ENCODE measurements around the gene IQGAP2.
"Not testable (repeated sequence)": the region's sequence is repeated elsewhere in the genome, so short reads cannot be mapped to it uniquely, and the experiment has no call there.

Gene IQGAP2

DNA sequence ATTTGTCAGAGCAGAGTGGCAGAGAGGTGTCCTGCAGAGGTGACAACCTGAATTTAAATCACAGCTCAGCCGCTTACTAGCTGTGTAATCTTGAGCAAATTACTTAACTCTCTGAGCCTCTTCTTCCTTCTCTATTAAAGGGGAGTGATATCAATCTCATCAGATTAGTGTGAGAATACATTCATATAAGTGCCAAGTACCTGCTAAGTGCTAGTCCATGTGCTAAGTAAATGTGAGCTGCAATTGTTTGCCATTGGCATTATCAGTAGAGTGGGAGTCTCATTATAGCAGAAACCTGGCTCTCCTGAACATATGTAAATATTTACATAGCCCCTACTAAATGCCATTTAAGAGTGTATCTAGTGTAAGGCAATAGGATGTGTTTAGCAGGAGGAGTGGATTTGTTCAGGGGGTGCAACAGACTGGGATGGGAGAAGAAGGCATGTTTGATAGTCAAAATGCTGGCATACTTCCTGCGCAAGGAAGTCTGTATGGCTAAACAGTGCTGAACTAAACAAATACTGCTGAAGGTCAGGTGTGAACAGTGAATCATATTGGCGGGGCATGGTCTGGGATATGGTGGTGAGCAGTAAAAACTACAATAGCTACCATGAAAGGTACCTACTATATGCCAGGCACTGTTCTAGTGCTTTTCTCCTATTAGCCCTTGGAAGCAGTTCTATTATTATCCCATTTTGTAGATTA is 145.6 kb downstream of the IQGAP2 start:
- H2AFZ ChIP-seq: no peak overlapping the region
- H3K9ac ChIP-seq: no peak overlapping the region
- TF ChIP-seq, protein P1, sequence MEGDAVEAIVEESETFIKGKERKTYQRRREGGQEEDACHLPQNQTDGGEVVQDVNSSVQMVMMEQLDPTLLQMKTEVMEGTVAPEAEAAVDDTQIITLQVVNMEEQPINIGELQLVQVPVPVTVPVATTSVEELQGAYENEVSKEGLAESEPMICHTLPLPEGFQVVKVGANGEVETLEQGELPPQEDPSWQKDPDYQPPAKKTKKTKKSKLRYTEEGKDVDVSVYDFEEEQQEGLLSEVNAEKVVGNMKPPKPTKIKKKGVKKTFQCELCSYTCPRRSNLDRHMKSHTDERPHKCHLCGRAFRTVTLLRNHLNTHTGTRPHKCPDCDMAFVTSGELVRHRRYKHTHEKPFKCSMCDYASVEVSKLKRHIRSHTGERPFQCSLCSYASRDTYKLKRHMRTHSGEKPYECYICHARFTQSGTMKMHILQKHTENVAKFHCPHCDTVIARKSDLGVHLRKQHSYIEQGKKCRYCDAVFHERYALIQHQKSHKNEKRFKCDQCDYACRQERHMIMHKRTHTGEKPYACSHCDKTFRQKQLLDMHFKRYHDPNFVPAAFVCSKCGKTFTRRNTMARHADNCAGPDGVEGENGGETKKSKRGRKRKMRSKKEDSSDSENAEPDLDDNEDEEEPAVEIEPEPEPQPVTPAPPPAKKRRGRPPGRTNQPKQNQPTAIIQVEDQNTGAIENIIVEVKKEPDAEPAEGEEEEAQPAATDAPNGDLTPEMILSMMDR (IDR thresholded peaks at IDR 0.05): no peak
- no peak overlapping the region for H3K4me2 ChIP-seq (ENCODE audit: low read length)
- no peak overlapping the region for H3K4me3 ChIP-seq (ENCODE audit: low read depth, low read length)
- no peak overlapping the region for H3K27ac ChIP-seq
- no peaks in the 10 kb centered on the region for H3K9me3 ChIP-seq (ENCODE audit: control insufficient read depth, low read length)
- H3K4me1 ChIP-seq: peaks cover 11% of the 10 kb centered on the region
- H3K79me2 ChIP-seq: peaks cover 38% of the 10 kb centered on the region
- H3K36me3 ChIP-seq (ENCODE audit: control insufficient read depth, insufficient read depth, low read length): no peaks in the 10 kb centered on the region
- no peaks in the 10 kb centered on the region for H3K27me3 ChIP-seq (ENCODE audit: control insufficient read depth, insufficient read depth, low read length)

DNA sequence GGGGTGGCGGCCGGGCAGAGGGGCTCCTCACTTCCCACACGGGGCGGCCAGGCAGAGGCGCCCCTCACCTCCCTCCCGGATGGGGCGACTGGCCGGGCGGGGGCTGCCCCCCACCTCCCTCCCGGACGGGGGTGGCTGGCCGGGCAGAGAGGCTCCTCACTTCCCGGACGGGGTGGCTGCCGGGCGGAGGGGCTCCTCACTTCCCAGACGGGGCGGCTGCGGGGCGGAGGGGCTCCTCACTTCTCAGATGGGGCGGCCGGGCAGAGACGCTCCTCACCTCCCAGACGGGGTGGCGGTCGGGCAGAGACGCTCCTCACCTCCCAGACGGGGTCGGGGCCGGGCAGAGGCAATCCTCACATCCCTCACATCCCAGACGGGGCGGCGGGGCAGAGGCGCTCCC is 147.8 kb downstream of the IQGAP2 start:
- H3K4me3 ChIP-seq (ENCODE audit: low read depth, low read length); H3K27me3 ChIP-seq (ENCODE audit: control insufficient read depth, insufficient read depth, low read length); H3K4me2 ChIP-seq (ENCODE audit: low read length); H2AFZ ChIP-seq; H3K9ac ChIP-seq; H3K27ac ChIP-seq; H3K9me3 ChIP-seq (ENCODE audit: control insufficient read depth, low read length); H3K36me3 ChIP-seq (ENCODE audit: control insufficient read depth, insufficient read depth, low read length): not testable (repeated sequence)
- peaks cover 38% of the 10 kb centered on the region for H3K79me2 ChIP-seq
- H3K4me1 ChIP-seq: peaks cover 11% of the 10 kb centered on the region

DNA sequence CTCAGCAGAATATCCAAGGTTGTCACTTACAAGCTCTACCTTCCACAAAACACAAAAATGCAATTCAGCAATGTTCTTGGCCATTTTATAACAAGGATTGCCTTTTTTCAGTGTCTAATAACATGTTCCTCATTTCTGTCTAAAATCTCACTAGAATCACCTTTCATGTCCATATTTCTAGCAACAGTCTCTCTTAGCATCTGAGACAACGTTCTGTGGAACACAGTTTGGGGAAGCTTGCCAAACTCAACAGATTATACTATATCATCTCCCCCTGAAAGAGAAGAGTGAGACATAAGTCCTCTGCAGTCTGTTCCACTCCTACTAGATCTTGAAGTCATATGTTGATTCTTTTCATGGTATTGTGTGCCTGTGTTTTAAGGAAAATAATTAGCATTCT is 149.5 kb downstream of the IQGAP2 start:
- no peak overlapping the region for H3K4me2 ChIP-seq (ENCODE audit: low read length)
- H3K9ac ChIP-seq: no peak overlapping the region
- no peaks in the 10 kb centered on the region for H3K9me3 ChIP-seq (ENCODE audit: control insufficient read depth, low read length)
- no peak overlapping the region for H3K4me3 ChIP-seq (ENCODE audit: low read depth, low read length)
- no peaks in the 10 kb centered on the region for H3K27me3 ChIP-seq (ENCODE audit: control insufficient read depth, insufficient read depth, low read length)
- TF ChIP-seq, protein P1 (IDR thresholded peaks at IDR 0.05): no peak
- peaks cover 21% of the 10 kb centered on the region for H3K4me1 ChIP-seq
- no peak overlapping the region for H2AFZ ChIP-seq
- no peaks in the 10 kb centered on the region for H3K36me3 ChIP-seq (ENCODE audit: control insufficient read depth, insufficient read depth, low read length)
- peaks cover 27% of the 10 kb centered on the region for H3K79me2 ChIP-seq
- no peak overlapping the region for H3K27ac ChIP-seq

DNA sequence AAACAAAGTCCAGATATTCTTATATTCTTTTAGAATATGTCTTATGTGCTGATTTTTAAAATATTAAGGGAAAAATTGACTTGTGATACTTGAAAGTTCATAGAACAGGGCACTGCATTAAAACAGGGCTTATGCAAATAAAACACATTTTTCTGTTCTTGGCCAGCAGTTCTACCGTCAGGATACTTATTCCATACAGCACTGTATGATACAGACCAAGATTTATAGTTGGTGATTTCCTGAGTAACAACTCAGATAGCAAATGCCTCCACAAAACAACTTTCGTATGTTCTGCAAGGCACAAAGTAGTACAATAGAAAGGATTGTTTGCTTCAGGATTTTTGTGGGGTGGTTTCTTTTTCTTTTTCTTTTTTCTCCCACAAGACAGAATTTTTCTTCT is 150.2 kb downstream of the IQGAP2 start:
- no peak overlapping the region for H2AFZ ChIP-seq
- H3K9ac ChIP-seq: no peak overlapping the region
- H3K9me3 ChIP-seq (ENCODE audit: control insufficient read depth, low read length): no peaks in the 10 kb centered on the region
- H3K27me3 ChIP-seq (ENCODE audit: control insufficient read depth, insufficient read depth, low read length): no peaks in the 10 kb centered on the region
- peaks cover 17% of the 10 kb centered on the region for H3K4me1 ChIP-seq
- TF ChIP-seq, protein P1 (IDR thresholded peaks at IDR 0.05): no peak
- no peaks in the 10 kb centered on the region for H3K36me3 ChIP-seq (ENCODE audit: control insufficient read depth, insufficient read depth, low read length)
- no peak overlapping the region for H3K4me2 ChIP-seq (ENCODE audit: low read length)
- peaks cover 23% of the 10 kb centered on the region for H3K79me2 ChIP-seq
- no peak overlapping the region for H3K27ac ChIP-seq
- no peak overlapping the region for H3K4me3 ChIP-seq (ENCODE audit: low read depth, low read length)

DNA sequence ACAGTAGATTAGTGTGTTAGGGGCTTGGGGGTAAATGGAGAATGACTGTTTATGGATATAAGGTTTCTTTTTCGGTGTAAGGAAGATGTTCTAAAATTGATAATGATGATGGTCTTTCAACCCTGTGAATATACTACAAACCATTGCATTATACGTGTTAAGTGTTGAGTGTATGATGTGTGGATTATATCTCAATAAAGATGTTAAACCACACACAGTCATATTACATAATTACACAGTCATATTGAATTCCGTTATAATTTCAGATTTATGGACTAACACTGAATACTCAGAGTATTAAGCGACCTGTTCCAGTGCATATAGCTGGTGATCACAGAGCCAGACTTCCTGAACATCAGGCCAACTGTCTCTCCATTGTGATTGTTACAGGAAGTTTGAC is 152.0 kb downstream of the IQGAP2 start:
- Histone ChIP-seq H3K4me3 (ENCODE audit: low read depth, low read length) (no peak overlapping the region), H3K27me3 (ENCODE audit: control insufficient read depth, insufficient read depth, low read length) (no peaks in the 10 kb centered on the region), H3K79me2 (peaks cover 6% of the 10 kb centered on the region), H3K36me3 (ENCODE audit: control insufficient read depth, insufficient read depth, low read length) (no peaks in the 10 kb centered on the region), H2AFZ (no peak overlapping the region), H3K27ac (no peak overlapping the region), H3K4me2 (ENCODE audit: low read length) (no peak overlapping the region), H3K9me3 (ENCODE audit: control insufficient read depth, low read length) (no peaks in the 10 kb centered on the region), H3K9ac (no peak overlapping the region), H3K4me1 (peaks cover 10% of the 10 kb centered on the region)
- TF ChIP-seq, protein P1 (IDR thresholded peaks at IDR 0.05): no peak
